Activated CD4-positive, CD25-positive, alpha-beta regulatory T cell treated with anti-CD3 and anti-CD28 coated beads, Interleukin-2, amount 50 U/mL, for 16 hours (primary cell): Measurements from ENCODE around the gene CDCA7.
"Not testable (repeated sequence)": the region's sequence is repeated elsewhere in the genome, so short reads cannot be mapped to it uniquely, and the experiment has no call there.

Source experiments
- DNase-seq: peaks from one replicate; pipeline ENCODE4 v3.0.0-alpha.2; 2020; ENCODE audit warnings: low read depth, low spot score

The CDCA7 gene

GRCh38 chr2:173358616-173359015, 3.9 kb downstream of the CDCA7 start:
- no peak for DNase-seq

GRCh38 chr2:173359231-173359630, 4.6 kb downstream of the CDCA7 start:
- DNase-seq: no peak

GRCh38 chr2:173370198-173370597, 15.5 kb downstream of the CDCA7 start:
- DNase-seq: no peak

GRCh38 chr2:173371023-173371422, 16.4 kb downstream of the CDCA7 start:
- no peak for DNase-seq

GRCh38 chr2:173373290-173373689, 18.6 kb downstream of the CDCA7 start:
- DNase-seq: no peak

- no peak for DNase-seq
Observed at GRCh38 chr2:173374634-173375033, 20.0 kb downstream of the CDCA7 start.

- DNase-seq: not testable (repeated sequence)
Observed at GRCh38 chr2:173385534-173385933, 30.9 kb downstream of the CDCA7 start.

- no peak for DNase-seq
Observed at GRCh38 chr2:173386021-173386737, 31.5 kb downstream of the CDCA7 start.

GRCh38 chr2:173386738-173387065, 32.0 kb downstream of the CDCA7 start:
- no peak for DNase-seq

GRCh38 chr2:173387079-173387478, 32.4 kb downstream of the CDCA7 start:
- DNase-seq: no peak

- no peak for DNase-seq
Observed at GRCh38 chr2:173387660-173388059, 33.0 kb downstream of the CDCA7 start.

GRCh38 chr2:173388795-173389194, 34.1 kb downstream of the CDCA7 start:
- DNase-seq: no peak

GRCh38 chr2:173390036-173390435, 35.4 kb downstream of the CDCA7 start:
- no peak for DNase-seq

- DNase-seq: no peak
Observed at GRCh38 chr2:173392731-173393130, 38.1 kb downstream of the CDCA7 start.

- no peak for DNase-seq
Observed at GRCh38 chr2:173393186-173393585, 38.5 kb downstream of the CDCA7 start.

GRCh38 chr2:173393636-173394035, 39.0 kb downstream of the CDCA7 start:
- DNase-seq: no peak

GRCh38 chr2:173394091-173394974, 39.7 kb downstream of the CDCA7 start:
- no peak for DNase-seq

GRCh38 chr2:173395567-173396351, 41.1 kb downstream of the CDCA7 start:
- DNase-seq: no peak

- no peak for DNase-seq
Observed at GRCh38 chr2:173397539-173397938, 42.9 kb downstream of the CDCA7 start.

- no peak for DNase-seq
Observed at GRCh38 chr2:173399229-173399628, 44.6 kb downstream of the CDCA7 start.

GRCh38 chr2:173400760-173401159, 46.1 kb downstream of the CDCA7 start:
- no peak for DNase-seq

GRCh38 chr2:173401716-173402326, 47.1 kb downstream of the CDCA7 start:
- DNase-seq: no peak
